ENCODE data around the gene APOM.
A peak's percentile ranks its signal among the peaks of the same experiment; 100 is the strongest.

The APOM gene

GRCh38 chr6:31652925-31653724 is 2.6 kb upstream of the APOM start (continued):
- no peak for TF ChIP-seq ZNF148 (tag by site-specific recombination; IDR thresholded peaks at IDR 0.05; ENCODE audit: borderline replicate concordance)
- TF ChIP-seq SP7 (tag by site-specific recombination; IDR thresholded peaks at IDR 0.05) = peak; percentile 33; the same call in 1 of the 2 replicates
- TF ChIP-seq ZNF529 (tag by site-specific recombination; IDR thresholded peaks at IDR 0.05; ENCODE audit: insufficient replicate concordance) = no peak
- peak; percentile 99 for TF ChIP-seq ZFHX2 (tag by site-specific recombination; conservative IDR thresholded peaks at IDR 0.05)
- TF ChIP-seq ZNF112 (tag by site-specific recombination; IDR thresholded peaks at IDR 0.05) = no peak
- peak; percentile 77; the same call in 1 of the 2 replicates for TF ChIP-seq TRIM28 (IDR thresholded peaks at IDR 0.05; ENCODE audit: borderline replicate concordance, low read length)
- TF ChIP-seq ZNF549 (tag by site-specific recombination; IDR thresholded peaks at IDR 0.05) = no peak
- TF ChIP-seq ZNF449 (tag by site-specific recombination; IDR thresholded peaks at IDR 0.05) = peak; percentile 88
- peak; percentile 96 for TF ChIP-seq SP2 (tag by site-specific recombination; IDR thresholded peaks at IDR 0.05)
- no peak for TF ChIP-seq ZNF398 (tag by site-specific recombination; IDR thresholded peaks at IDR 0.05)
- TF ChIP-seq SP3 (tag by site-specific recombination; IDR thresholded peaks at IDR 0.05) = peak; percentile 92

GRCh38 chr6:31654574-31655348 is 933 bp upstream of the APOM start:
- CTCF ChIA-PET = interaction anchor here (0.7 to 2.5 kb wide), 5 partner anchors 9 to 140 kb away, joined by 4 to 12 read pairs (median 6); partner anchors contain the start of genes CSNK2B and GPANK1
- POLR2A ChIA-PET = interaction anchor here (0.7 to 7.7 kb wide), 9 partner anchors 9 to 1317 kb away, joined by 3 to 180 read pairs (median 3); partner anchors contain the start of genes C6orf47, CSNK2B, DDX39B and GPANK1
- TF ChIP-seq ZNF10 (tag by site-specific recombination; IDR thresholded peaks at IDR 0.05) = no peak
- TF ChIP-seq OVOL3 (tag by site-specific recombination; IDR thresholded peaks at IDR 0.05) = no peak
- TF ChIP-seq ZIC2 (tag by site-specific recombination; IDR thresholded peaks at IDR 0.05) = no peak
- no peak for TF ChIP-seq ZNF292 (tag by site-specific recombination; IDR thresholded peaks at IDR 0.05; ENCODE audit: borderline replicate concordance, low read depth)
- no peak for TF ChIP-seq ZNF558 (tag by site-specific recombination; IDR thresholded peaks at IDR 0.05)
- TF ChIP-seq HOXA7 (CRISPR knock-in tag; IDR thresholded peaks at IDR 0.05; ENCODE audit: borderline replicate concordance) = no peak
- TF ChIP-seq ZNF843 (tag by site-specific recombination; IDR thresholded peaks at IDR 0.05) = no peak
- TF ChIP-seq INSM2 (tag by site-specific recombination; IDR thresholded peaks at IDR 0.05) = no peak
- TF ChIP-seq ZNF24 (tag by site-specific recombination; IDR thresholded peaks at IDR 0.05) = no peak
- no peak for TF ChIP-seq ZNF248 (tag by site-specific recombination; IDR thresholded peaks at IDR 0.05)
- Histone ChIP-seq H3K27ac (ENCODE audit: extremely low read depth, low read depth, low read length) (no peak overlapping the region), H3K9me3 (ENCODE audit: control insufficient read depth, insufficient read depth, low read depth, low read length) (no peaks in the 10 kb centered on the region), H3K4me1 (ENCODE audit: control insufficient read depth, insufficient read depth, low read length) (0 out of 2 replicates have a peak, but pooled peaks cover 6% of the 10 kb centered on the region), H3K36me3 (ENCODE audit: control insufficient read depth in 2 of 2, insufficient read depth in 1 of 2, low read length in 2 of 2) (peaks cover 15 to 47% of the 10 kb centered on the region in 2 experiments; a peak in 2 of 3 replicates), H3K4me3 (ENCODE audit: low read depth, low read length) (no peak overlapping the region)

Data from HEK293 (cell line).